Measurements from ENCODE around the gene HOXA13.
A peak's percentile ranks its signal among the peaks of the same experiment; 100 is the strongest.

HOXA13 gene

DNA sequence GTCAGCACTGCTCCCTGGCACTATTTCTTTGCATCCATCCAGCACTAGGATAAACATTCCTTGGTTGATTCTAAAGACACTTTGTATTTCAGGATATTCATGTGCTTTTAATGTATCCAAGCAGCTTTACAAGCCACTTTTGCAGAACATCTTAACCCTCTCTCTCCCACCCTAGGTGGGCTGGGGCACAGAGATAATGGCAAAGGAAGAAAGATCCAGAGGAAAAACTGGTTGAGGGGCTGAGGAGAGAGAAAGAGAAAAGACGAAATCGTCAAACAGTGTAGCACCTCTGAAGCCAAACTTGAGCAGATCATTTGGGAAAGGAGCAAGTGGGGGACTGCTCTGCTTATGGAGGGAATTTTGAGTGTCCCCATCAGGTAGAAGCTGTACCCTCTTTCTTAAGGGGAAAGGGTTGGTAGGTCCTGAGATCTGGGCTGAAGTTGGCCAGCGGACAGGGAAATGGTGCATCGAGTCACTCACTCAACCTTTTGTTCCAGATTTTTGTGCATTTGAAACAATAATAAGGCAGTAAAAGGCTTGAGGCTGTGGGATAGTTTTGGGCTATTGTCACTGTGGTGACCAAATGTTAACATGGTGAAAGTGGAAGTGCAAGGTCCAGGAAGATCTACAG lies 4.2 kb upstream of the HOXA13 start:
- WGBS, 2 experiments (ENCODE audit: insufficient coverage in 2 of 2): 3 to 9% methylated on average over 2 to 4 of the region's 4 CpGs
- H3K27ac ChIP-seq (ENCODE audit: low read depth, low read length, severe bottlenecking): no peak overlapping the region
- H3K4me3 ChIP-seq (ENCODE audit: extremely low read depth, insufficient read depth, low read length, poor library complexity, severe bottlenecking): no peak overlapping the region

DNA sequence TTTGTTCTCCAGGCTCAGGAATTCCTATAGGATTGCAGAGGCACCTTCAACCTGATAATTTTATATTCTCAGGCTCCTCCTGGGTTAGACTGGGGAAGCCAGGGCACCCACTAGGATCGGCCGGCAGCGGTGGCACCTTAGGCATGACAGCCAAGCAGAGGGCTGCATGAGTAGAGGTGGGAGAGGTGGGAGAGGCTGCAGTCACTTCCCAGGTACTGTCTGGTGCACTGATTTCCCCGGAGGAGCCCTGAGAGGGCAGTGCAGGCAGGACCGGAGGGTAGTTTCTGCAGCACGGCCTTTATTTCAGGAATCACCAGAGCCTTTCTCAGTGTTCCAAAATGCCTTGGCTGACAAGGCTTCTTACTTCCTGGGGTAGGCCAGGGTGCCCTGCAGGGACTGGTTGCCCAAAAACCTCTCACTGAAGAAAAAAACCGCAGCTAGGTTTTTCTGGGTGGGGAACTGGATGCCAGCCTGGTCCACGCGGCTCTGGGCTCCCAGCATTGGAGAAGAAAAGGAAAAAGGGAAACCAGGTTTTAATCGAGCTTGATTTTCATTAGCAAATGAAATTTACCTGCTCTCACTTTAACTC lies 3.6 kb upstream of the HOXA13 start:
- Histone ChIP-seq H3K9me3 (ENCODE audit: control insufficient read depth, low read length) (no peaks in the 10 kb centered on the region), H3K4me1 (ENCODE audit: control insufficient read depth, insufficient read depth, low read length, poor library complexity, severe bottlenecking) (no peaks in the 10 kb centered on the region), H3K4me3 (ENCODE audit: extremely low read depth, insufficient read depth, low read length, poor library complexity, severe bottlenecking) (no peak overlapping the region), H3K27ac (ENCODE audit: low read depth, low read length, severe bottlenecking) (no peak overlapping the region), H3K36me3 (ENCODE audit: control insufficient read depth, insufficient read depth, low read length) (no peaks in the 10 kb centered on the region)
- 7 to 22% methylated on average over 7 of the region's 10 CpGs for WGBS, 2 experiments (ENCODE audit: insufficient coverage in 2 of 2)

More for the DNA sequence above, 4.2 kb upstream of the HOXA13 start:
- Histone ChIP-seq H3K36me3 (ENCODE audit: control insufficient read depth, insufficient read depth, low read length) (no peaks in the 10 kb centered on the region), H3K9me3 (ENCODE audit: control insufficient read depth, low read length) (no peaks in the 10 kb centered on the region), H3K4me1 (ENCODE audit: control insufficient read depth, insufficient read depth, low read length, poor library complexity, severe bottlenecking) (no peaks in the 10 kb centered on the region)

DNA sequence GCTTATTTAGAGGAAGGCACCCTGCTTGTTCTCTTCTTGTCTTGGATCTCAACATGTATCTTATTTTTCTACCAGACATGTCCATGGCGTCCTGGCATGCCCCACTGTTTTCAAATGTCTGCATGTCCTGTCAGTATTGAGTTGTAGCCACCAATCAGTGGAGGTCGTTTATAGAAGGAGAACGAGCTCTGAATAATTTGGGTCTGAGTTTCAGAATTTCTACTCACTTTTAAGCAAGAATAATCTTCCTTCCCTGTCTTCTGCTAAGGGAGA lies 2.9 kb upstream of the HOXA13 start:
- WGBS, 2 experiments (ENCODE audit: insufficient coverage in 2 of 2): 0% methylated on average over 1 of the region's 3 CpGs
- Histone ChIP-seq H3K9me3 (ENCODE audit: control insufficient read depth, low read length) (no peaks in the 10 kb centered on the region), H3K27ac (ENCODE audit: low read depth, low read length, severe bottlenecking) (no peak overlapping the region), H3K4me3 (ENCODE audit: extremely low read depth, insufficient read depth, low read length, poor library complexity, severe bottlenecking) (no peak overlapping the region), H3K4me1 (ENCODE audit: control insufficient read depth, insufficient read depth, low read length, poor library complexity, severe bottlenecking) (no peaks in the 10 kb centered on the region), H3K36me3 (ENCODE audit: control insufficient read depth, insufficient read depth, low read length) (no peaks in the 10 kb centered on the region)

DNA sequence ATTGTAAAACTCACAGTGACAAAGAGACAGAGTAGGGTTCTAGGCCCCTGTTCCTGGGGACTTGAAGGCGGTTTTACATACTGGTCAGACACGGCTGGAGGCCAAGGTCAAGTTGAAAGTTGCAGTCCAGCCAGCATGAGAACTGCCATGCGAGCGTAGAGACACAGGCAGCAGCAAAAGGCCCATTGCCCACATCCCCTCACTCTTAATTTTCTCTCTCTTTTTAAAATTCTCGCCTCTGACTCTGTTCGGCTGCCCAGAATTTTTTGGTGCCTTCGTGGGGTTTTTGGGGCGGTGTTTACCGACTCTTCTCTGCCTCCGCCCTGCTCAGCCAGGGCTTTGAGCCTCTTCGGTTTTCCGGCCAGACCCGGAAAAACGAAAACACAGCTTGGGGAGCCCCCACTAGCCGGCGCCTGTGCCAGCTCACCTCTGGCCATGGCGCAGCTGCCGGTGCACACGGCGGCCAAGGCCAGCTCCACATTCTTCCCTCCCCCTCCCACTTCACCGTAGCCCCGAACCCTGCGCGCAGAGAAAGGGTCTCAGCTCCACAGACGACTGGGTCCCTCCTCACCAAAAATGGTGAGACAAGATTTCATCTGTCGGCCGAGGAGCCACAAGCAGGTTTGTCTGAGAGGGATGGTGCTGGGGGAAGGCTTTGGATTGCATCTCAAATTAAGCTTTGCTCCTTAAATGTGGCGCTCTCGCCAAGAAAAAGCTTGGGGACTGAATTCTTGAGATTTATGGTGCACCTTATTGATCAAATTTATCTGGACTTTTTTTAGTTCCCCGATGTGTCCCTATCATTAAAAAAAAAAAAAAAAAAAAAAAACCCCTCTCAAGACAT lies 2.3 kb upstream of the HOXA13 start:
- H3K27ac ChIP-seq (ENCODE audit: low read depth, low read length, severe bottlenecking): no peak overlapping the region
- no peaks in the 10 kb centered on the region for H3K36me3 ChIP-seq (ENCODE audit: control insufficient read depth, insufficient read depth, low read length)
- 2% methylated on average over 14 to 18 of the region's 30 CpGs for WGBS, 2 experiments (ENCODE audit: insufficient coverage in 2 of 2)
- no peaks in the 10 kb centered on the region for H3K4me1 ChIP-seq (ENCODE audit: control insufficient read depth, insufficient read depth, low read length, poor library complexity, severe bottlenecking)
- no peaks in the 10 kb centered on the region for H3K9me3 ChIP-seq (ENCODE audit: control insufficient read depth, low read length)
- H3K4me3 ChIP-seq (ENCODE audit: extremely low read depth, insufficient read depth, low read length, poor library complexity, severe bottlenecking): no peak overlapping the region

DNA sequence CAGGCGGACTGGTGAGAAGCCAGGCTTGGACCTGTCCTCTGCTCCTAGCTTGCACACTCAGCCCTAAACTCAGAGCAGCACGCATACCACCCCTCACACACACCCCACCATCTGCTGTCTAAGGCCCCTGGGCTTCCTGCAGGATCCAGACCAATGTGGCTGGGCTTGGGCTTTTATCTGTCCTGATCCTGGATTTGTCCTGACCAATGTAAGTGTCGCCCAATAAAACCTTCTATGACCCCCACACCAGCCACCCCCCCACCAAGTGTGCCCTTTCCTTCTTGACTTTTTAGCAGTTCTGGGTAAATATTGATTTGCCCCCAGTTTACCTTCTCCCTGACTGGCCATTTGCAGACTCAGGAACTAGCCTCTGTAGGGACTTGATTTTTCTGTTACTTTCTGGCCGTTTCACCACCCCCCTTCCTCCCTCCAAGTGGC lies 1.7 kb upstream of the HOXA13 start:
- no peak overlapping the region for H3K27ac ChIP-seq (ENCODE audit: low read depth, low read length, severe bottlenecking)
- 0 to 28% methylated on average over 2 to 4 of the region's 4 CpGs for WGBS, 2 experiments (ENCODE audit: insufficient coverage in 2 of 2)
- H3K4me3 ChIP-seq (ENCODE audit: extremely low read depth, insufficient read depth, low read length, poor library complexity, severe bottlenecking): no peak overlapping the region
- H3K9me3 ChIP-seq (ENCODE audit: control insufficient read depth, low read length): no peaks in the 10 kb centered on the region
- no peaks in the 10 kb centered on the region for H3K36me3 ChIP-seq (ENCODE audit: control insufficient read depth, insufficient read depth, low read length)
- H3K4me1 ChIP-seq (ENCODE audit: control insufficient read depth, insufficient read depth, low read length, poor library complexity, severe bottlenecking): no peaks in the 10 kb centered on the region

DNA sequence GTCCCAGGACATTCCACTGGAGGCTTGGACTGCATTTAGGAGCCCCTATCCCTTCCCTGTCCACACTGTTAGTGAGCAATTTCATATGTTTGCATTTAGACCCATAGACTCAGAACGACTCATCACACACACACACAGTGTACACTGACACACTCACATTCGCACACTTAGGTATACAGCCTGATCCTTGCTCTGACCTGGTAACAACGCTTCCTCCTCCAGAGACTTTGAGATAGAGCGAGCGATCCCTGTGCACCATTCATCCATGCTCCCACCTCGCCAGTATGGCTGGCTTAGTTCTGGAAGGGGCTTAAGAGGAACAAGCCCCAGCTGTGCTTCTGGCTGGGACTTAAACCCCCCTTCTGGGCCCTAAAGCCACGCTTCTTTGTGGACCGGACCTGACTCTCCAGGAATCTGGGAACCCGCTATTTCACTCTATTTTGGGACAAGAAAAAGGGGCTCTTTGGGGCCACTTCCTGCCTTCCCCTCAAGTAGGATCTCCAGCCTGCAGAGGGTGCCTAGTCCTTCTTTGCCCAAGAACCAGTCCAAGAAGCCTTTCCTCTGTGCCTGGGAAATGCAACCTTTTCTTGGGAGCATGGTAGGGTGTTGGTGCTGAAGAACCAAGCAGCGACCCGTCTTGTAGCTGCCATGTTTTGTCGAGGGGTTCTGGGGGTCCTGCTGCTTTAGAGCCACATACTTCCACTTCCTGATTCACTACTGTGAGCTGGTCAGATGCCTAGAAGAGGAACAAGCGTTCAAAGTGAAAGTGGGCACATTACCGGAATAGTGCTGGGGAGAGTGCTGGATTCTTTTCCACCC lies 1.1 kb upstream of the HOXA13 start:
- H3K9me3 ChIP-seq (ENCODE audit: control insufficient read depth, low read length): no peaks in the 10 kb centered on the region
- no peaks in the 10 kb centered on the region for H3K4me1 ChIP-seq (ENCODE audit: control insufficient read depth, insufficient read depth, low read length, poor library complexity, severe bottlenecking)
- no peaks in the 10 kb centered on the region for H3K36me3 ChIP-seq (ENCODE audit: control insufficient read depth, insufficient read depth, low read length)
- H3K27ac ChIP-seq (ENCODE audit: low read depth, low read length, severe bottlenecking): no peak overlapping the region
- peak overlapping the region; percentile 30 for H3K4me3 ChIP-seq (ENCODE audit: extremely low read depth, insufficient read depth, low read length, poor library complexity, severe bottlenecking)
- 11 to 13% methylated on average over 9 to 10 of the region's 14 CpGs for WGBS, 2 experiments (ENCODE audit: insufficient coverage in 2 of 2)

DNA sequence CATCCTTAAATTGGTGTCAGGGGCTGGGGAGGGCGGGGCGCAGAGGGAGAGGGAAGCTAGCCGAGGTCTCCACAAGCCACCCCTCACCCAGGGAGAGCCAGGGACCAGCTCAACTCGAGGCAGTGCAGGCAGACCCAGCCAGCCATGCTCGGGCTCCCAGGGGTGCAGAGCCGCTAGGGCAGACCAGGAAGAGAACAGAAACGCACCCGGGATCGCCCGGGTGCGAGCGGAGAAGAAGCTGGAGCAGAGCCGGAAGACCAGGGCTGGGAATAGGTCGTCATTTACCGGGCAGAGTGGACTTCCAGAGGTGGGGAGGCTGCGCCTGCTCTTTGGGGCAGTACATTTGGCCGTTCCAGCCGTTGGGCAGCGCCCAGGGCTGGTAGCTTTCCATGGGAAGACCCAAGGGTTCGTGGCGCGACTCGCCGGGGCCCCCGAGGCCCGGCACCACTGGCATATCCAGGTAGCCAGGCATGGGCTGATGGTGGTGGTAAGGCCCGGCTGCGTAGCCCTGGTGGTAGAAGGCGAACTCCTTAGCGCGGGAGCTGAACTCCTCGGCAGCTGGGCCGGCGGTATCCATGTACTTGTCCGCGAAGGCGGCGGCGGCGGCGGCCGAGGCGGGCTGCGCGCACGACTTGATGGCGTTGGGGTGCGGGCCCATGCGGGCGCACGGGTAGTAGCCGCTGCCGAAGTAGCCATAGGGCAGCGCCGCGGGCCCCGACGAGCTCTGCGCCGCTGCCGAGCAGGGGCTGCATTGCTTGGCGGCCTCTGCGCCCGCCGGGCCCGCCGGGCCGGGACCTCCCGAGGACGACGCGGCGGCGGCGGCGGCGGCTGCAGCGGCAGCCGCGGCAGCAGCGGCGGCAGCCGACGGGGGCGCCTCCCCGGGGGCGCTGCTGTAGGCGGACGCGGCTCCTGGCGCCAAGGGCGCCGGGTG lies 755 bp downstream of the HOXA13 start:
- Histone ChIP-seq H3K27ac (ENCODE audit: low read depth, low read length, severe bottlenecking) (no peak overlapping the region), H3K4me3 (ENCODE audit: extremely low read depth, insufficient read depth, low read length, poor library complexity, severe bottlenecking) (peak overlapping the region; percentile 9), H3K9me3 (ENCODE audit: control insufficient read depth, low read length) (no peaks in the 10 kb centered on the region), H3K4me1 (ENCODE audit: control insufficient read depth, insufficient read depth, low read length, poor library complexity, severe bottlenecking) (no peaks in the 10 kb centered on the region), H3K36me3 (ENCODE audit: control insufficient read depth, insufficient read depth, low read length) (no peaks in the 10 kb centered on the region)
- WGBS, 2 experiments (ENCODE audit: insufficient coverage in 2 of 2): 2% methylated on average over 73 to 79 of the region's 93 CpGs

DNA sequence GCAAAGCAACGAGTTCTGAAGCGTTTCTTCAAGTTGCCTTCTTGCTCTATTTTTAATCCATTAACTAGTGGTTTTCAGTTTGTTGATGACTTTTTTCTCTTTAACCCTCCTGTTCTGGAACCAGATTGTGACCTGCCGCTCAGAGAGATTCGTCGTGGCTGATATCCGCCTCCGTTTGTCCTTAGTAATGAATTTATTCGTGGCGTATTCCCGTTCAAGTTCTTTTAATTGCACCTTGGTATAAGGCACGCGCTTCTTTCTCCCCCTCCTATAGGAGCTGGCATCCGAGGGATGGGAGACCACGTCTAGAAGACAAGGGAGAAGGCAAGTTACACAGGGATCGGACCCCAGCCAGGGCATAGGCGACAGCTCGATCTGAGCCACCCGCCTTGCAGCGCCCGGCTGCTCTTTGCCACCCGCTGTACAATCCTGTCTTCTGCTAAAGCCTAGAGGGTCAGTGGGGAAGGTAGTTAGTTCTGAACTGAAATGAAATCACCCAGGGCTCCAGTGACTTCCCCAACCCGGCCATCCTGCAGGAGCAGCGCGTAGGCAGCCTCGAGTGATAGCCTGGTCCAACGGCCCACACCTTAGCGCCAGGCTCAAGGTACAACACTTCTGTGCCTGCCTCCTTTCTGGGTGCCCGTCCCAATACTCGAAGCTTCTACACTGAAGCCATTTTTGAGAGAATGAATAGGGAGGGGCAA lies 1.6 kb downstream of the HOXA13 start:
- Histone ChIP-seq H3K4me1 (ENCODE audit: control insufficient read depth, insufficient read depth, low read length, poor library complexity, severe bottlenecking) (no peaks in the 10 kb centered on the region), H3K36me3 (ENCODE audit: control insufficient read depth, insufficient read depth, low read length) (no peaks in the 10 kb centered on the region), H3K9me3 (ENCODE audit: control insufficient read depth, low read length) (no peaks in the 10 kb centered on the region), H3K4me3 (ENCODE audit: extremely low read depth, insufficient read depth, low read length, poor library complexity, severe bottlenecking) (peak overlapping the region; percentile 3), H3K27ac (ENCODE audit: low read depth, low read length, severe bottlenecking) (no peak overlapping the region)
- WGBS, 2 experiments (ENCODE audit: insufficient coverage in 2 of 2): 8 to 9% methylated on average over 18 to 23 of the region's 29 CpGs

DNA sequence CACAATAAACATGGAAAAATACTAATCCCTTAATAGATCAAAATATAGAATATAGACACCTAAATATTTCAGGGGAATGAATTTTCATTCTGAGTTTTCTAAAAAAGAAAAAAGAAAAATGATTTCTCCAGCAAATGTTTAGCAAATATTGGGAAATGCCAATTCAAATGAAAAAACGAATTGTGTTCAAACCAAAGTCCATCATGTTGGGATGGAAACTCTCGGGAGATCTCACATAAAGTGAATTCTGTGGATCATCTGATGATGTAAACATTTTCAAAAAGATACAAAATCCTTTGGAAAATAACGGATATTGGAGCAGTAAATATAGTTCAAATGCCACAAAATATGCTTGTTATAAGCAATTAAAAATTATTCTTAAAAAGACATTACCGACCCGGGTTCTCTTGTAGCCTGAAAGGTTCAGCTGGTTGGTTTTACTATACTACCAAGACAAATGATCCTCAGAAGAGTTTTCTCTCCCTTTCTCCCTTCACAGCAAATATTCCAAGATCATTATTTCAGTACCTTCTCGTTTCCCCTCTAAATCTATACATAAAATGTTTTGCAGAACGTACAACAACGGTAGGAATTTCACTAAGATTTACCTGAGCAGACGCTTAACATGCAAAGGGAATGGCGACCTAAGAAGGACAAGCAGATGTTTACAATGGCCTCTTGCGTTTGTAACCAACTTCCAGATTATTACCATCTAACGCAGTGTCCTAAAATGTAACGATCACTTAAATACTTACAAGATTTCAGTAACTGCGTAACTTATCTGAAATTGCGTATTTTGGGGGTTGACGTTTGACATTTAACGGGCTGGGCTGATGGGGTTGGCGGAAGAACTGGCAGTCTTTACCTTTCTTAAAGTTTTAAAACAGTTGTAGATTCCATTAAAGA lies 2.5 kb downstream of the HOXA13 start:
- H3K36me3 ChIP-seq (ENCODE audit: control insufficient read depth, insufficient read depth, low read length): no peaks in the 10 kb centered on the region
- H3K4me1 ChIP-seq (ENCODE audit: control insufficient read depth, insufficient read depth, low read length, poor library complexity, severe bottlenecking): no peaks in the 10 kb centered on the region
- WGBS, 2 experiments (ENCODE audit: insufficient coverage in 2 of 2): 12 to 19% methylated on average over 5 to 11 of the region's 18 CpGs
- H3K4me3 ChIP-seq (ENCODE audit: extremely low read depth, insufficient read depth, low read length, poor library complexity, severe bottlenecking): no peak overlapping the region
- H3K9me3 ChIP-seq (ENCODE audit: control insufficient read depth, low read length): no peaks in the 10 kb centered on the region
- H3K27ac ChIP-seq (ENCODE audit: low read depth, low read length, severe bottlenecking): no peak overlapping the region
